ENCODE data around the gene CFAP74. TPM values are rescaled to one million over a fixed set of nuclear protein-coding genes. Genes with fewer than 3 reads are reported as not detected.

Gene CFAP74
- total and polyA plus RNA-seq, 2 of the 13 experiments (the other 11 are each of a cell fraction or from before 2014, with no cell fraction given) = 0.27 to 0.62 TPM

- TF ChIP-seq SKIL (CRISPR knock-in tag; IDR thresholded peaks at IDR 0.05; ENCODE audit: borderline replicate concordance) = no peak
- TF ChIP-seq NFYB (CRISPR knock-in tag; IDR thresholded peaks at IDR 0.05) = no peak
- no peak for TF ChIP-seq ETV6 (CRISPR knock-in tag; conservative IDR thresholded peaks at IDR 0.05)
- TF ChIP-seq HNRNPL (IDR thresholded peaks at IDR 0.05; ENCODE audit: low read depth, low read length) = no peak
- peak; percentile 34; the same call in 1 of the 2 replicates for TF ChIP-seq ETV5 (CRISPR knock-in tag; IDR thresholded peaks at IDR 0.05; ENCODE audit: borderline replicate concordance)
- TF ChIP-seq ZC3H4 (CRISPR knock-in tag; IDR thresholded peaks at IDR 0.05; ENCODE audit: borderline replicate concordance) = no peak
- no peak for TF ChIP-seq PREB (CRISPR knock-in tag; IDR thresholded peaks at IDR 0.05)
- no peak for TF ChIP-seq TRIM24 (CRISPR knock-in tag; IDR thresholded peaks at IDR 0.05)
- TF ChIP-seq TBX2 (CRISPR knock-in tag; IDR thresholded peaks at IDR 0.05; ENCODE audit: borderline replicate concordance) = peak; percentile 36; the same call in 1 of the 2 replicates
- TF ChIP-seq SRSF4 (IDR thresholded peaks at IDR 0.05; ENCODE audit: low read depth, low read length, poor library complexity, severe bottlenecking) = no peak
- TF ChIP-seq ARNTL (CRISPR knock-in tag; IDR thresholded peaks at IDR 0.05) = no peak
- 0 out of 2 replicates have a peak, but pooled peaks have one; percentile 14 for TF ChIP-seq ZNF644 (CRISPR knock-in tag; IDR thresholded peaks at IDR 0.05; ENCODE audit: low read depth)
- no peak for TF ChIP-seq WIZ (CRISPR knock-in tag; IDR thresholded peaks at IDR 0.05)
- TF ChIP-seq ATF1 (CRISPR knock-in tag; IDR thresholded peaks at IDR 0.05) = no peak
- TF ChIP-seq BCL6 (CRISPR knock-in tag; IDR thresholded peaks at IDR 0.05) = 0 out of 2 replicates have a peak, but pooled peaks have one; percentile 32
- TF ChIP-seq RELA (CRISPR knock-in tag; IDR thresholded peaks at IDR 0.05) = no peak
- TF ChIP-seq ZNF205 (CRISPR knock-in tag; IDR thresholded peaks at IDR 0.05) = 0 out of 2 replicates have a peak, but pooled peaks have one; percentile 58
- peak; percentile 70; the same call in 1 of the 2 replicates for TF ChIP-seq ZBTB7B (CRISPR knock-in tag; IDR thresholded peaks at IDR 0.05)
- no peak for TF ChIP-seq THYN1 (CRISPR knock-in tag; IDR thresholded peaks at IDR 0.05; ENCODE audit: borderline replicate concordance, low read depth)
- TF ChIP-seq ZNF850 (CRISPR knock-in tag; conservative IDR thresholded peaks at IDR 0.05) = no peak
- no peak for TF ChIP-seq KLF12 (CRISPR knock-in tag; IDR thresholded peaks at IDR 0.05; ENCODE audit: borderline replicate concordance)
- TF ChIP-seq ZNF263 (CRISPR knock-in tag; IDR thresholded peaks at IDR 0.05) = no peak
- no peak for TF ChIP-seq TRAFD1 (CRISPR knock-in tag; IDR thresholded peaks at IDR 0.05; ENCODE audit: borderline replicate concordance)
- no peak for TF ChIP-seq ZSCAN5A (CRISPR knock-in tag; IDR thresholded peaks at IDR 0.05; ENCODE audit: borderline replicate concordance)
Observed at GRCh38 chr1:1906185-1907097, 97.1 kb downstream of the CFAP74 start (continued).

Measured in HepG2 (cell line).